GM18526 (cell line): ENCODE data around the gene TMA7.
A peak's percentile ranks its signal among the peaks of the same experiment; 100 is the strongest.

Source experiments
- POLR2A ChIP-seq: IDR thresholded peaks from 3 replicates; pipeline ENCODE4 v1.6.1; 2011; ENCODE audit not compliant: insufficient read length; ENCODE audit errors: extremely low read depth

Gene TMA7

DNA sequence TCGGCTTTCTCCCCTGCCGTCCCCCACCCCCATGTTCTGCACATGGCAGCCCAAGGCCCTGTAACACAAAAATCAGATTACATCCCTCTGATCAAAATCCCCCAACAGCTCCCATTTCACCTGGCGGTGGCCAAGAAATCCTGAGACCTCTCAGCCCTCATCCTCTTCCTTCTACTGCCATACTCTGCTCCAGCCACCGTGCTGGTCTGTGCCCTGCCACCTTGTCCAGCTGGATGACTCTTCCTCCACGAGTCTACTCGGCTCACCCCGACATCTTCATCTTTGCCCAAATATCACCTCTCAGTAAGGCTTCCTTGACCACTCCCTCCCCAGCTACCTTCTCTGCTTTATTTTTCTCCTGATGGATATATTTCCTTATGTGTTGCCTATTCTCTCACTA, 3.2 kb upstream of the TMA7 start:
- TF ChIP-seq POLR2A: no peak

DNA sequence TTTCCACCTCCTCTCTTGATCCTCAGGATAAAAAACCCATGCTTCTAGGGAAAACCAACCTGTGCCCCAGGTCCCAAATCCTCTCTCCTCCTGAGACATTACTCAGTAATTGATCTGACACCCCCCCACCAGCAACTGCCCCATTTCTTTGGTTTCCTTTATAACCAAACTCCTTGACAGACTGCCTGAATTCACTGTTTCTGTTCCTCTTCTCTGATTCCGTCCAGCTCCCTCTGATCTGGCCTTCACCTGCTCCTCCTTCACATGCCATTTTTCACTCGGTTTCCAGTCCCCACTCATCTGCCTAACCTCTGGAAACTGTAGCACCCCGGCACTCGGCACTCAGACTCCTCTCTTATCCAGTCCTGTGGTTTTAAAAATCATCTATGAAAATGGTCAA, 2.2 kb upstream of the TMA7 start:
- TF ChIP-seq POLR2A: no peak

DNA sequence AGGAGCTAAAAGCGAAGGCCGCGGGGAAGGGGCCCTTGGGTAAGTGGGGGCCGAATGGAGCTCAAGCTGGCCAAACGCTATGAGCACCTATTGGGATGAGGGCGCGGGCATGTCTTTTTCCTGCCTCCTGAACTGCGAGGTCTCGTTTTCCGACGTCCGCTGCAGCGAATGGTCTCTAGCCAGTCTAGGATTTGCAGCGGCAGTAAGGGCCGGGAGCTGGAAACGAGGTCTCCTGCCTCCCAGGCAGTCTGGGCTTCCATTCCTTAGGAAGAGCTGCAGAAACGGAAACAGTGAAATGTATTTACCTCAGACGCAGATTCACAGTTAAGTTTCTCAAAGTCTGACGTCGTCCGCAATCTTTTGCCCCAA, 517 bp downstream of the TMA7 start:
- TF ChIP-seq POLR2A: no peak

DNA sequence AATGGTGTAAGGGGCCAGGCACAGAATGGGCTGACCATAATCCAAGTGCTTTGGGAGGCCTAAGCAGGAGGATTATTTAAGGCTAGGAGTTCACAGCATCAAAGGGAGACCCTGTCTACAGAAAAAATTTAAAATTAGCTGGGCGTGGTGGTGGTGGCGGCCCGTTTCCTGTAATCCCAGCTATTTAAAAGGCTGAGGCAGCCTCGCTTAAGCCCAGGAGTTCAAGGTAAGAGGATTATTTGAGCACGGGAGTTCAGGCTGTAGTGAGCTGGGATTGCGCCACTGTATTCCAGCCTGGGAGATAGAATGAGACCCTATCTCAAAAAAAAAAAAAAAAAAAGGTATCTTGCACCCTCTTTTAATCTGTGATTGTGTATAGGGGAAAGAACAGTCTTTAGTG, 1.9 kb downstream of the TMA7 start:
- no peak for TF ChIP-seq POLR2A

DNA sequence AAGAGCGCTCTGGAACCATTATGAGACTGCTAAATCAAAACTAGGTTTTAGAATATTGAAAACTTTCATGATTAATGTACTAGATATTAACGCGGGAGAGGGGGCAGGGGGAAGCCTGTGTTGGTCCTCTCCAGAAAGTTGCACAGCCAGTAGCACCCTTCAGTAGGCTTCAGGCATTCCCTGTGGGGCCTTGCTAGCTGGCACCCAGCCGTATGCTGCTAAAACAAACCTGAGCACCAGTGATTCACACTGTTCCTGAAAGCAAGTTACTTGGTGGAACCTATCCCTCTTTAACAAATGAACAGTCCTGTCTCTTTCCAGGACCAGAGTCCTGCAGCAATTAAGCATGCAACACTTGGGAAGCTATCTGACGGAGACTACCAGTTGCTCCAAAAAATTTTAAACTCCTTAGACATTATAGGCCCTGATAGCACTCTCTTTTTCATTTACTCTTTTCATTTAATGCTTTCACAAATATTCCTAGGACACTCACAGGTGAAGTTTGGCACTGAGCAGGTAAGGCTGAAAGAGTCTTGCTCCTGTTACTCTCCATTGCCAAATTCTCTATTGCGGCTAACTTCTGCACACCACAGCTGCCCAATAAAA, 5.3 kb downstream of the TMA7 start:
- no peak for TF ChIP-seq POLR2A

DNA sequence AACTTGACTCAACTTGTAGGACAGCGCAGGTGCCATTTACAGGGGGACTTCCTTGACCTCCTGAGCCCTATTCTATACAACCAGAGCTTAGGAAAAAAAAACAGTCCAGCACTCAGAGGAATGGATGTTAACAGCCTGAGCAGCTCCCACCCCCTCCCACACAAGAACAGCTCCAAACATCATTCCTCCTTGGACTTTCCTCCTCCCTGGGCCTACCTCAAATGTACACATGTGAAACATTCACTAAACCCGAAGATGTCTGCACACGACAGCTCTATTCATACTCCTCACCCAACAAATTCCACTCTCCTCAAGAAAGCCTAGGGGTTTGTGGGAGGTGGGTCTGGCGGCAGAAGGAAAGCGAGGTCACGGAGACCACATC, 6.0 kb downstream of the TMA7 start:
- no peak for TF ChIP-seq POLR2A

DNA sequence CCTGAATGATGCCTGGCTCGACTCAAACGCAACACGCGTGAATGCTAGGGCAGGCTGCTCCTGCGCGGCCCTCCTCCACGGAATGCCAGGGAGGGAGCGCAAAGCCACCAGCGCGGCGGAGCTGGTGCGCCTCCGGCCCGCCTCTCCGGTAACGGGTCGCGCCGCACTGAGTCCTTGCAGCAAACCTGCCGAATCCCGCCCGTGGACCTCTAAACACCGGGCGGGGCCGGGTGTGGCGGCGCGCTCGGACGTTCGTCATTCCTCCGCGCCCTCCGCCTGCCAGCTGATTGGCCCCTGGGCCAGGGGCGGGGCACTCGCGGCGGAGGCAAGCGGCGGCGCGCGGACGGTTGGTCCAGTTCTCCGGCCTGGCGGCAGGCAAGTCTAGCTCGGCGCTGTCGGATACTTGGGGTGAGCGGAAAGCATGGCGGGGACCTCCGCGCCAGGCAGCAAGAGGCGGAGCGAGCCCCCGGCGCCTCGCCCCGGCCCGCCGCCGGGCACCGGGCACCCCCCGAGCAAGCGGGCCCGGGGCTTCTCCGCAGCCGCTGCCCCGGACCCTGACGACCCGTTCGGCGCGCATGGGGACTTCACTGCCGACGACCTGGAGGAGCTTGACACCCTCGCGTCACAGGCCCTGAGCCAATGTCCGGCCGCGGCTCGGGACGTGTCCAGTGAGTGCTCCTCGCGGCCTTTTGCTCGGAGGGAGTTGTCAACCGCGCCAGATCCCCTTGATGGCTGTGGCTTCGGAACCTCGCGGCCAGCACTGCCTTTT, 6.6 kb downstream of the TMA7 start, which contains the start of gene ATRIP:
ATRIP (plus strand) TSS at position 313 of the 769 bp plus-strand sequence; CDS start at position 422, 109 bp downstream.
- TF ChIP-seq POLR2A: peak; percentile 98

DNA sequence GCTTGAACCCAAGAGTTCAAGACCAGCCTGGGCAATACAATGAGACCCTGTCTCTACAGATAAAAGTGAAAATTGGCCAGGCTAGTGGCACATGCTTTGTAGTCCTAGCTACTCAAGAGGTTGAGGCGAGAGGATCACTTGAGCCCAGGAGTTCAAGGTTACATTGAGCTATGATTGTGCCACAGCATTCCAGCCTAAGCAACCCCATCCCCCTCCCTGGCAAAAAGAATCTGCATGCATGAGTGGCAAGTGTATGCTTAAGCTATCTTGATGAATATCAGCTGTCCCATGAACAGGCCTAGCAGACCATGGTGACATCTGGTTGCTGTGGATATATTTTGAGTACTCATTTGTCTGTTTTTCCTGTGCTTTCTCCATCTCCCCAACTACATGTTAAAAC, 11.2 kb downstream of the TMA7 start:
- no peak for TF ChIP-seq POLR2A

DNA sequence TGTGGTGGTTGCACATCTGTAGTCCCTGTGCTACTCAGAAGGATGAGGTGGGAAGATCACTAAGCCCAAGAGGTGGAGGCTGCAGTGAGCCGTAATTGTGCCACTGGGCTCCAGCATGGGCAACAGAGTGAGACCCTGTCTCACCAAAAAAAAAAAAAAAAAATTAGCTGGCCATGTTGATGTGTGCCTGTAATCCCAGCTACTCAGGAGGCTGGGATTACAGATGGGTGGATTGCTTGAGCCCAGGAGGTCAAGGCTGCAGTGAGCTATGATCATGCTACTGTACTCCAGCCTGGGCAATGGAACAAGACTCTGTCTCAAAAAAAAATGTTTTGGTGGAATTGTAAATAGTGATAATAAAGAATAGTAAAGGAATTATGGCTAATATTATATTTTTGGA, 16.4 kb downstream of the TMA7 start:
- no peak for TF ChIP-seq POLR2A

DNA sequence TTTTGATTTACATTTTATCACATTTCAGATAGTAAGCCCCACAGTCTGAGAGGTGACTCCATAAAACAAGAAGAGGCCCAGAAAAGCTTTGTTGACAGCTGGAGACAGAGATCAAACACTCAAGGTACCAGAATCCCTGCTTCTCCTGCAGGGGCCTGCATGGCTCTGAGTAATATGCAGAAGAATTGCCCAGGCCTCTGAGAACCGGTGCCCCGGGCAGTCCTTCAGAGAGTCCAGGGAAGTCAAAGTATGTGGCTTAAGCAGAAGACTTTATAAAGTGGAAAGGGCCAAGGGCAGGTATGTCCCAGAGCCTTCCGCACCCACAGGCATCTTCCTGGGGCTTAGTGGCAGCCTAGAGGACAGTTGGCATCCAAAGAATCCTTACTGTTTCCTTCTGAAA, 19.3 kb downstream of the TMA7 start:
- no peak for TF ChIP-seq POLR2A

DNA sequence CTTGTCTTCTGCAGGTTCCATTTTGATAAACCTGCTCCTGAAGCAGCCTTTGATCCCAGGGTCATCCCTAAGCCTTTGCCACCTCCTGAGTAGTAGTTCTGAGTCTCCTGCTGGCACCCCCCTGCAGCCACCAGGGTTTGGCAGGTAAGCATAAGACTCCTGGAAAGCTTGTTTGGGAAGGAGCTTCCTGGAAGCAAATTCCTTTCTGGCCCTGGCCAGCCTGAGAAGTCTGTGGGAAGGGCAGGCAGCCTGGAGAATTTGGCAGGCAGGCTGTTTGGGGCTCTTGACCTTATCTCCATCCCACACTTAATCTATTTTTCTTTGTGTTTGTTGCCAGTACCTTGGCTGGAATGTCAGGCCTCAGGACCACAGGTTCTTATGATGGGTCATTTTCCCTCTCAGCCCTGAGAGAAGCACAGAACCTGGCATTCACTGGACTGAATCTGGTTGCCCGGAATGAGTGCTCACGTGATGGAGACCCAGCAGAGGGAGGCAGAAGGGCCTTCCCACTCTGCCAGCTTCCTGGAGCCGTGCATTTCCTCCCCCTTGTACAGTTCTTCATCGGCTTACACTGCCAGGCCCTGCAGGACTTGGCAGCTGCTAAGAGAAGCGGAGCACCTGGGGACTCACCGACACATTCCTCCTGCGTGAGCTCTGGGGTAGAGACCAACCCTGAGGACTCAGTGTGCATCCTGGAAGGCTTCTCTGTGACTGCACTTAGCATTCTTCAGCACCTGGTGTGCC, 19.9 kb downstream of the TMA7 start:
- no peak for TF ChIP-seq POLR2A

DNA sequence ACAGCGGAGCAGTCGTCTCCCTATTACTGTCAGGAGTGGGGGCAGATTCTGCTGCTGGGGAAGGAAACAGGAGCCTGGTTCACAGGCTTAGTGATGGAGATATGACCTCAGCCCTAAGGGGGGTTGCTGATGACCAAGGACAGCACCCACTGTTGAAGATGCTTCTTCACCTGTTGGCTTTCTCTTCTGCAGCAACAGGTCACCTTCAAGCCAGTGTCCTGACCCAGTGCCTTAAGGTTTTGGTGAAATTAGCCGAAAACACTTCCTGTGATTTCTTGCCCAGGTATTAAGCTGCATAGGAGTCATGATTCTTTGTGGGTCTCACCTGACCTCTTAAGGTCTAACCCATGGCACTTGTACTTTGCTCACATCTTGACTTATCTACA, 20.5 kb downstream of the TMA7 start:
- TF ChIP-seq POLR2A: no peak

DNA sequence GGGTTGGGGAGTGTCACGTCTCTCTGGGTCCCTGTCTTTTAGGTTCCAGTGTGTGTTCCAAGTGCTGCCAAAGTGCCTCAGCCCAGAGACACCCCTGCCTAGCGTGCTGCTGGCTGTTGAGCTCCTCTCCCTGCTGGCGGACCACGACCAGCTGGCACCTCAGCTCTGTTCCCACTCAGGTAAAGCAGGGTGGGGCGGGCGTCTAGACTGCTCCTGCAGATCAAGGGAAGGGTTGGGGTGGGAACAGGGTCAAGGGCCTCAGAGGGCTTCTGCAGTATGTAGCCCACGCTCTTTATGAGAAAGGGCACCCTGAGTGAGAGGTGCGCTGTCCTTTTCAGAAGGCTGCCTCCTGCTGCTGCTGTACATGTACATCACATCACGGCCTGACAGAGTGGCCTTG, 23.6 kb downstream of the TMA7 start:
- TF ChIP-seq POLR2A: no peak

DNA sequence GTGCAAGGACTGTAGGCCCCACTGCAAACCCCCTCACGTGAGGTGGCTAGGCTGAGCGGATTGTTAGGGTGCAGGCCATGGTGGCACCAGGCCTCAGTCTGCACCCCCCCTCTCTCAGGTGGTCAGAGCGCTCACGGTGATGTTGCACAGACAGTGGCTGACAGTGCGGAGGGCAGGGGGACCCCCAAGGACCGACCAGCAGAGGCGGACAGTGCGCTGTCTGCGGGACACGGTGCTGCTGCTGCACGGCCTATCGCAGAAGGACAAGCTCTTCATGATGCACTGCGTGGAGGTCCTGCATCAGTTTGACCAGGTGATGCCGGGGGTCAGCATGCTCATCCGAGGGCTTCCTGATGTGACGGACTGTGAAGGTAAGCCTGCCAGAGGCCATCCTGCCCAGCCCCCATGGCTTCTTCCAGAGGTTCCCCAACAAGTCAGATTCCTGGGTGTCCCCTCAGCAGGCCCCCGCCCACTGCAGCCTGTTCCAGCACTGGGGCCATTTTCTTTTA, 24.7 kb downstream of the TMA7 start:
- no peak for TF ChIP-seq POLR2A

DNA sequence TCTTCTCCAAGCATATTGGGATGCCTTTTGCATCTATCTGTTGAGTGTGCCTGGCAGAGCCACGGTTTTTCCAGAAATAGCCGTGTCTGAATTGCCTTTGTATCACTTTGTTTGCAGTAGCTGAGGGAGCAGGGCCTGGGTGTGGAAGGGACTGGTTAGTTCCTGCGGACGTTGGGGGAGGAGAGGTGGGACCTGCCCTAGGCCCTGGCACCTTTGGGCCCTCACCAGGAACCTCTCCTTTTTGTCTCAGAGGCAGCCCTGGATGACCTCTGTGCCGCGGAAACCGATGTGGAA, 25.1 kb downstream of the TMA7 start:
- TF ChIP-seq POLR2A: no peak
